Peyer's patch (tissue), 4 donors: ENCODE measurements around the gene GARIN5A.

ENCODE experiments used
- POLR2A ChIP-seq, 2 donors: fragments of 450-650 bp; IDR thresholded peaks; one replicate each; pipeline ENCODE4 v1.5.1; 2017; ENCODE audit warnings: antibody characterized with exemption in 2 of 2, mild to moderate bottlenecking in 2 of 2, moderate library complexity in 2 of 2
- TF ChIP-seq, protein P1 (sequence below), 6 experiments: fragments of 450-650 bp in 4 of 6; fragments of 200-600 bp in 2 of 6; sonication (generic) in 1 of 6; IDR thresholded peaks; one replicate each; pipeline ENCODE4 v1.5.1; 2017 to 2019; ENCODE audit warnings: antibody characterized with exemption in 6 of 6, mild to moderate bottlenecking in 3 of 6, moderate library complexity in 1 of 6

DNA sequence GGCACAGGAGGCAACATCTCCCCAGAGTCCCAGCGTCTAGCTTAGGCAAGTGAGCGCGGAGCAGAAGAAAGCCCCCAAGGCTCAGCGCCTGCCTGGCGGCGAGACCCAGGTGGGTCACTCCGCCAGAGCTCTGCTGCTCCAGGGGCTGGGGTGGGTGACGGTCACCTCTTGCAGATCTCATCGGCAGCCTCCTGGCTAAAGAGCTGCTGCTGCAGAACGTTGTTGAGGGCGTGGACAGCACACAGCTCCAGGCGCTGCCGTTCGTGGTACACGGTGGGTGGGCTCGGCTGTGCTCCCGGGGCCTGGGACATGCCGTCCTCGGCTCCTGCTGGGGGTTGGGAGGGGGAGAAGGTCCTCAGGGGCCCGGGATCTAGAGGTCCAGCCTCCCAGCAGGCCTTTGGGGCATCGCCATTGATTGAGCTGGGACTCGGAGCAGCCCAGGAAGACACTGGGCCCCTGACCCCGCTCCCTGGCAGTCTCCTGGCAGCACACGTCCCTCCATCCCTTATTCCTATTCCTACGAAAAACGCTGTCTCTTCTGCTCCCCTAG lies 33.5 kb upstream of the GARIN5A start:
- TF ChIP-seq, protein P1, sequence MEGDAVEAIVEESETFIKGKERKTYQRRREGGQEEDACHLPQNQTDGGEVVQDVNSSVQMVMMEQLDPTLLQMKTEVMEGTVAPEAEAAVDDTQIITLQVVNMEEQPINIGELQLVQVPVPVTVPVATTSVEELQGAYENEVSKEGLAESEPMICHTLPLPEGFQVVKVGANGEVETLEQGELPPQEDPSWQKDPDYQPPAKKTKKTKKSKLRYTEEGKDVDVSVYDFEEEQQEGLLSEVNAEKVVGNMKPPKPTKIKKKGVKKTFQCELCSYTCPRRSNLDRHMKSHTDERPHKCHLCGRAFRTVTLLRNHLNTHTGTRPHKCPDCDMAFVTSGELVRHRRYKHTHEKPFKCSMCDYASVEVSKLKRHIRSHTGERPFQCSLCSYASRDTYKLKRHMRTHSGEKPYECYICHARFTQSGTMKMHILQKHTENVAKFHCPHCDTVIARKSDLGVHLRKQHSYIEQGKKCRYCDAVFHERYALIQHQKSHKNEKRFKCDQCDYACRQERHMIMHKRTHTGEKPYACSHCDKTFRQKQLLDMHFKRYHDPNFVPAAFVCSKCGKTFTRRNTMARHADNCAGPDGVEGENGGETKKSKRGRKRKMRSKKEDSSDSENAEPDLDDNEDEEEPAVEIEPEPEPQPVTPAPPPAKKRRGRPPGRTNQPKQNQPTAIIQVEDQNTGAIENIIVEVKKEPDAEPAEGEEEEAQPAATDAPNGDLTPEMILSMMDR (IDR thresholded peaks at IDR 0.05), result no peak
- no peak for TF ChIP-seq POLR2A (IDR thresholded peaks at IDR 0.05)
